Heart left ventricle (tissue), 16 donors: ENCODE measurements around the gene OR1J1. TPM values are rescaled to one million over a fixed set of nuclear protein-coding genes. Genes with fewer than 3 reads are reported as not detected.

ENCODE experiments used
- ATAC-seq, 4 donors: fragments of 200-7000 bp; cut with Tn5 transposase; one replicate each; pipeline ENCODE4 v1.9.1; 2020 to 2022; ENCODE audit warnings: moderate library complexity in 4 of 4, mild to moderate bottlenecking in 3 of 4, moderate number of reproducible peaks in 1 of 4
- DNase-seq, 5 donors: peaks; one replicate each; pipeline ENCODE4 v3.0.0-alpha.2; 2020
- H3K27ac ChIP-seq, 12 donors: fragments of 200-600 bp; sonication (generic) in 4 of 12; one replicate each; pipeline versions ENCODE4 v1.5.0 to v1.8.0; 2016 to 2022; ENCODE audit warnings: mild to moderate bottlenecking in 2 of 12
- H3K27me3 ChIP-seq, 9 donors: fragments of 200-600 bp; sonication (generic) in 2 of 9; one replicate each; pipeline versions ENCODE4 v1.5.1 to v1.8.0; 2016 to 2022; ENCODE audit warnings: mild to moderate bottlenecking in 3 of 9
- H3K36me3 ChIP-seq, 9 donors: fragments of 200-600 bp; sonication (generic) in 2 of 9; one replicate each; pipeline versions ENCODE4 v1.5.0 to v1.8.0; 2018 to 2022; ENCODE audit warnings: mild to moderate bottlenecking in 2 of 9
- H3K4me1 ChIP-seq, 12 donors: fragments of 200-600 bp; sonication (generic) in 4 of 12; one replicate each; pipeline versions ENCODE4 v1.5.0 to v1.8.0; 2016 to 2022; ENCODE audit warnings: mild to moderate bottlenecking in 3 of 12
- H3K4me3 ChIP-seq, 12 donors: fragments of 200-600 bp; sonication (generic) in 4 of 12; one replicate each; pipeline versions ENCODE4 v1.5.0 to v1.8.0; 2017 to 2022; ENCODE audit warnings: mild to moderate bottlenecking in 9 of 12, moderate library complexity in 4 of 12
- H3K9me3 ChIP-seq, 12 donors: fragments of 200-600 bp; sonication (generic) in 4 of 12; one replicate each; pipeline versions ENCODE4 v1.5.0 to v1.8.0; 2016 to 2022; ENCODE audit warnings: mild to moderate bottlenecking in 1 of 12
- POLR2A ChIP-seq, 2 donors: fragments of 450-650 bp; IDR thresholded peaks; one replicate each; pipeline ENCODE4 v1.6.1; 2017; ENCODE audit warnings: antibody characterized with exemption in 2 of 2, mild to moderate bottlenecking in 2 of 2, moderate library complexity in 2 of 2
- WGBS, 4 donors: extraction: QIAGEN DNeasy Blood & Tissue Kit in 2 of 4; methylation state at CpG; one replicate each; pipeline versions ENCODE4 v1.1.5 to v1.1.7; 2013 to 2018; 5-methylcytosine and 5-hydroxymethylcytosine counted together
- intact Hi-C, 10 donors: fragments of 100-400 bp; cut with DNase I; formaldehyde crosslinking; loops; one replicate each; pipeline versions ENCODE4 v1.11.1 to v1.14.2; 2022
- polyA plus RNA-seq, 2 donors: library from polyadenylated mRNA; stranded (reverse); fragments of 200-250 nt; gene quantifications; one replicate each; pipeline ENCODE4 v1.2.3, GENCODE V29; 2013
- total RNA-seq, 9 donors: library from RNA; depleted of rRNA in 2 of 9; stranded (reverse); fragments of >200 nt in 2 of 9; fragmentation: NEBNext Ultra II Directional in 3 of 9; extraction: Animal tissue kit (Norgen Biotek cat#: 25700) in 3 of 9; gene quantifications; one replicate each; pipeline versions ENCODE4 v1.1.0 to v1.2.4, GENCODE V29; 2016 to 2023
- TF ChIP-seq, protein P1 (sequence below), 12 donors: fragments of 200-600 bp; sonication (generic) in 4 of 12; IDR thresholded peaks; one replicate each; pipeline versions ENCODE4 v1.5.0 to v1.8.0; 2018 to 2022; ENCODE audit warnings: antibody characterized with exemption in 12 of 12, mild to moderate bottlenecking in 5 of 12
- donor health status: ischemic (EF 13 %, LVEDD 7.1; RV severe dilation, severe dysfunction).
- donor health status: healthy with polysubstance abuse.
- donor health status: DM: no; HTN: yes; CAD: no.
- donor health status: DM: no; HTN: no; CAD: no.
- donor health status: ischemic (EF 25% LVEDD 6.9; RV normal size, moderate dysfunction).
- donor health status: ischemic (EF 25% LVEDD 5.7; RV mildly dilated, moderate dysfunction).
- donor health status: healthy.
- donor health status: DM: yes; HTN: yes; CAD: no.
- donor health status: ischemic (EF 35%, LVEDD 5.7; RV mildly dilated, moderate dysfunction).
- donor health status: nonischemic (EF 11% LVEDD 7.7; RV severe dilation, severe dysfunction).
- donor health status: DM: yes; HTN: yes; CAD: no.
- donor health status: PGD.
- donor health status: ischemic (EF 29% LVEDD 5.4; RV normal size, mild dysfunction).
- donor health status: nonischemic (EF 23%, LVEDD 6.1; RV moderate dilation, normal function).

Gene OR1J1
- total and polyA plus RNA-seq, 11 donors = not detected

DNA sequence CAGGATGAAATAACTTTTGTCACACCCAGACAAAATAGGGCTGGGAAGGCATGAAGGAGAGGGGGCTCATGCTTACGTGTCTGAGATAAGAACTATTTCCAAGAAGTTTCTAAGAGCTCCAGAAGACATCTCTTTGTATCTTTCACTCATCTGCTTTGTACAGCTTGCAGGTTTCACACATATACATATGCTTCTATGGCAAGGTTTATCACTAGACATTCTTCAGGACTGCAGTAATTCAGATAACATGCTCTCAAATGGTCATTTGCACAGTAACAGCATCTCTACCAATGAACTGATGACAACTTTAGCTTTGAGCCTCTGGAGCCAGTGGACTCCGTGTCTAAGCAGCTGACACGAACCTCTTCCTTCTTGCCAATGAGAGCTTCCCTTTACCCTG is 3.2 kb downstream of the OR1J1 start:
- Histone ChIP-seq H3K4me3 (no peak overlapping the region), H3K36me3 (no peaks in the 10 kb centered on the region), H3K27ac (no peak overlapping the region), H3K4me1 (no peaks in the 10 kb centered on the region), H3K27me3 (peaks cover 0 to 36% (median 0%) of the 10 kb centered on the region in 9 donors), H3K9me3 (no peaks in the 10 kb centered on the region)
- 29 to 33% (median 33%) methylated on average over 3 of the region's 3 CpGs for WGBS, 4 donors
- TF ChIP-seq, protein P1, sequence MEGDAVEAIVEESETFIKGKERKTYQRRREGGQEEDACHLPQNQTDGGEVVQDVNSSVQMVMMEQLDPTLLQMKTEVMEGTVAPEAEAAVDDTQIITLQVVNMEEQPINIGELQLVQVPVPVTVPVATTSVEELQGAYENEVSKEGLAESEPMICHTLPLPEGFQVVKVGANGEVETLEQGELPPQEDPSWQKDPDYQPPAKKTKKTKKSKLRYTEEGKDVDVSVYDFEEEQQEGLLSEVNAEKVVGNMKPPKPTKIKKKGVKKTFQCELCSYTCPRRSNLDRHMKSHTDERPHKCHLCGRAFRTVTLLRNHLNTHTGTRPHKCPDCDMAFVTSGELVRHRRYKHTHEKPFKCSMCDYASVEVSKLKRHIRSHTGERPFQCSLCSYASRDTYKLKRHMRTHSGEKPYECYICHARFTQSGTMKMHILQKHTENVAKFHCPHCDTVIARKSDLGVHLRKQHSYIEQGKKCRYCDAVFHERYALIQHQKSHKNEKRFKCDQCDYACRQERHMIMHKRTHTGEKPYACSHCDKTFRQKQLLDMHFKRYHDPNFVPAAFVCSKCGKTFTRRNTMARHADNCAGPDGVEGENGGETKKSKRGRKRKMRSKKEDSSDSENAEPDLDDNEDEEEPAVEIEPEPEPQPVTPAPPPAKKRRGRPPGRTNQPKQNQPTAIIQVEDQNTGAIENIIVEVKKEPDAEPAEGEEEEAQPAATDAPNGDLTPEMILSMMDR (IDR thresholded peaks at IDR 0.05) = no peak
- TF ChIP-seq POLR2A (IDR thresholded peaks at IDR 0.05) = no peak
- no peak for ATAC-seq
- intact Hi-C loops = no loop called here
- no peak for DNase-seq

DNA sequence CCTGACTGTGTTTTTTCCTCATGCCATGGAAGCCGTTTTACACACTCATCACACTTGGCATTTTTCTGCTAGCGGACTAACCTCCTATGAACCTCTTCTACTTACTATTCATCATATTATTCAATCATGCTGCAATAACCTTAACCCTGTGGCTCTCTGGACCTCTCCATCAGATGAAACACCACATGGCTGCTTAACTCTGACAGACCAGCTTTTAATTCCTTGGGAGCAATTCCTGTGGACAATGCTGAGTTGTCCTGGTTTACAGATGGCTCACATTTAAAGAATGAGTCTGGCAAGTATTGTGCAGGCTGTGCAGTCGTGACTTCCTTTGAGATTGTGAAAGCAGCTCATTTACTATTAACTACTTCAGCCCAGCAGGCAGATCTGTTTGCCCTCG is 9.0 kb downstream of the OR1J1 start:
- Histone ChIP-seq H3K9me3 (no peaks in the 10 kb centered on the region), H3K4me1 (peaks cover 0 to 14% (median 5%) of the 10 kb centered on the region in 12 donors), H3K27ac (no peak overlapping the region), H3K36me3 (no peaks in the 10 kb centered on the region), H3K27me3 (peaks cover 0 to 11% (median 4%) of the 10 kb centered on the region in 9 donors), H3K4me3 (no peak overlapping the region)
- DNase-seq = no peak
- TF ChIP-seq, protein P1 (IDR thresholded peaks at IDR 0.05) = no peak
- TF ChIP-seq POLR2A (IDR thresholded peaks at IDR 0.05) = no peak
- intact Hi-C loops = loop anchor here in 6 of 10 donors (5.0 to 10.0 kb wide), 6 partner anchors 339 to 886 kb away; partner anchors contain the start of gene CRB2 (in 1 of the 6)
- no peak for ATAC-seq
- 47 to 56% (median 53%) methylated on average over 4 of the region's 4 CpGs for WGBS, 4 donors

DNA sequence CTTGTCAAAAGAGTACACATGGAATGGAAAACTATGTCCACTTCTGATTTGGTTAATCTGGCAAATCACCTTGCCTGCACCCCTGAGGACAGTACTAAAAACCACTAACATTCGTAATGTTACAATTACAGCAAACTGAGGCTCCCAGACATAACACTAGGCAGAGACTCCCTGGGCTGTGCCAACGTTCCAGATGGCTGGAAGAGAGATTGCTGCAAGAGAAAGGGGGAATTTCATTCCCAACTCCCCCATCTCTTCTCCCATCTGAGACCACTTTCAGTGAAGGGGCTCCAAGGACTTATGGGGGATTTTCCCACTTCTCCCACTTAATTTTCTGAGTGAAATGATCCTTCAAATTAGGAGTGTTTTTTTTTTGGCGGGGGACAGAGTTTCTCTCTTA is 11.3 kb downstream of the OR1J1 start:
- intact Hi-C loops = loop anchor here in 6 of 10 donors (5.0 to 10.0 kb wide), 6 partner anchors 341 to 888 kb away; partner anchors contain the start of gene CRB2 (in 1 of the 6)
- no peak overlapping the region for H3K27ac ChIP-seq
- H3K4me3 ChIP-seq = no peak overlapping the region
- no peak for TF ChIP-seq POLR2A (IDR thresholded peaks at IDR 0.05)
- TF ChIP-seq, protein P1 (IDR thresholded peaks at IDR 0.05) = no peak
- no peaks in the 10 kb centered on the region for H3K36me3 ChIP-seq
- 60 to 71% (median 62%) methylated on average over 3 of the region's 3 CpGs for WGBS, 4 donors
- peaks cover 0 to 14% (median 0%) of the 10 kb centered on the region in 9 donors for H3K27me3 ChIP-seq
- DNase-seq = no peak
- H3K4me1 ChIP-seq = peaks cover 0 to 14% (median 5%) of the 10 kb centered on the region in 12 donors
- no peaks in the 10 kb centered on the region for H3K9me3 ChIP-seq
- no peak for ATAC-seq

DNA sequence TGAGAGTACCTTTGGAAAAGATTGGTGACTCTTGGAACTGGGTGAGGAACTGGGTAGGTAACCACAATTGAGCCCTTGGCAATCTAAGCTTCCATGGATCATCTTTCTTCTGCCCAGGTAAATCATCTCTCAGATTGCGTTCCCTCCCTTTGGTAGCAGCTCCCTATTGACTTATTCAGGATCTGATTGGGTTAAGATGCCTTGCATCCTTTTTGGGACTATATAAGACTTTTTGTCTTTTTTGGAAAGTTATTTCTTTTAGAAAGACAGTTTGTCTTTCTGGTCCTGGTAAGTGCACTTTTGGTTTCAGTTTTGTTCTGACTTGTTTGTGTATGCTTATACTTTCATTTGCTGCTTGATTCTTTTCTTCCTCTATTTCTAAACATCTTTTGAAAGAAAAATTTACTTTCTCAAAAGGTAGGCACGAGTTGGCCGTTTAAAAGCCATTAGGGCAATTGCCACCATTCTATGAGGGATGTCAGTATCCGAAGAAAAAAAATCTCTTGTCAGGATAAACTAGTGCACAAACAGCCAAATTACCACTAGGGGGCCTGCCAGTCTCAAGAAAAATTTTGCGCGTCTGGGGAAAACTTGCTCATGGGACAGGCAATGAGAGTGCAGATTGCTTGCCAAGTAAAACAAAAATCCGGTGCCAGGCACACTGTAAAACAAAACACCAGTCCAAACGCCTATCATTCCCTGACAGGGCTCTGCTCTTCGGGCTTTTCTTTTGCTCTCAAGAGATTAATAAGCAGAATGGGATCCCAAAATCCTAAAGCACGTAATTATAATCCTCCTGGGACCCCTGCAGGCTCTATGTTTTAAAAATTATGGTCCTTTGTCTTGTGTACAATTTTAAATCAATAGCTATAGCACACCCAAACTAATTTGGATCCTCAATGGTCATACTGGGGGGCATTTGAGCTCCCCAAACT is 12.8 kb downstream of the OR1J1 start:
- DNase-seq = peak in 4 of 5 donors; percentile 66 to 72 (median 67)
- H3K9me3 ChIP-seq = peaks cover 0 to 5% (median 0%) of the 10 kb centered on the region in 12 donors
- peak; percentile 69 to 85 (median 81) for ATAC-seq
- peaks cover 0 to 14% (median 5%) of the 10 kb centered on the region in 12 donors for H3K4me1 ChIP-seq
- peak overlapping the region in 3 of 12 donors; percentile 14 to 78 (median 39) for H3K27ac ChIP-seq
- intact Hi-C loops = loop anchor here (1.0 to 10.0 kb wide), 10 partner anchors 342 to 890 kb away; partner anchors contain the start of gene CRB2 (in 1 of the 10)
- H3K4me3 ChIP-seq = peak overlapping the region in 10 of 12 donors; percentile 23 to 60 (median 48)
- H3K36me3 ChIP-seq = no peaks in the 10 kb centered on the region
- TF ChIP-seq, protein P1 (IDR thresholded peaks at IDR 0.05) = peak; percentile 71 to 88 (median 82)
- no peak for TF ChIP-seq POLR2A (IDR thresholded peaks at IDR 0.05)
- WGBS, 4 donors = 13 to 17% (median 16%) methylated on average over 10 of the region's 10 CpGs
- peaks cover 0 to 16% (median 0%) of the 10 kb centered on the region in 9 donors for H3K27me3 ChIP-seq
